Breast epithelium (tissue), 3 donors: ENCODE results near the gene ABCA8.

Experiments used
- CTCF ChIP-seq, 3 donors: fragments of 450-650 bp; IDR thresholded peaks; one replicate each; pipeline ENCODE4 v1.5.1; 2016 to 2017; ENCODE audit warnings: antibody characterized with exemption in 3 of 3, mild to moderate bottlenecking in 3 of 3, moderate library complexity in 3 of 3
- POLR2A ChIP-seq: fragments of 450-650 bp; IDR thresholded peaks from one replicate; pipeline ENCODE4 v1.6.1; 2016; ENCODE audit warnings: antibody characterized with exemption, mild to moderate bottlenecking, moderate library complexity

- no peak for TF ChIP-seq POLR2A
- TF ChIP-seq CTCF (IDR thresholded peaks at IDR 0.05) = no peak
Observed at GRCh38 chr17:68941761-68942160, 13.4 kb downstream of the ABCA8 start.
